ENCODE data around the gene ZNF611. TPM values are rescaled to one million over a fixed set of nuclear protein-coding genes. Genes with fewer than 3 reads are reported as not detected.

ZNF611 gene
- total RNA-seq, 4 donors from 2014 or later, result 8.2 to 45.0 (median 15.0) TPM

Other genes starting within 250 kb of the ZNF611 start
- gene ZNF808, start 207.4 kb downstream of the ZNF611 start, total RNA-seq, result 10 to 100 TPM; 21.5 to 66.6 (median 36.8) TPM
- gene ZNF701, start 164.8 kb downstream of the ZNF611 start, total RNA-seq, result 10 to 100 TPM; 12.0 to 31.1 (median 23.9) TPM
- gene ZNF83, start 96.7 kb downstream of the ZNF611 start, total RNA-seq, result 10 to 100 TPM; 13.3 to 55.6 (median 26.7) TPM
- 10 to 100 TPM in 3 of 4 donors, 1 to 10 TPM in 1; 5.2 to 95.4 (median 27.2) TPM for gene ZNF600, start 51.7 kb upstream of the ZNF611 start, total RNA-seq
- 10 to 100 TPM in 3 of 4 donors, under 1 TPM in 1; 0.75 to 21.2 (median 13.0) TPM for gene ZNF28, start 86.6 kb upstream of the ZNF611 start, total RNA-seq
- 10 to 100 TPM; 10.1 to 26.9 (median 17.1) TPM for gene ZNF468, start 122.6 kb upstream of the ZNF611 start, total RNA-seq
- 10 to 100 TPM in 2 of 4 donors, 1 to 10 TPM in 2; 2.8 to 23.1 (median 11.5) TPM for gene ZNF320, start 162.6 kb upstream of the ZNF611 start, total RNA-seq
- gene ZNF888, start 188.4 kb upstream of the ZNF611 start, total RNA-seq, result 10 to 100 TPM in 3 of 4 donors, 1 to 10 TPM in 1; 3.4 to 12.6 (median 11.8) TPM
- gene ZNF816, start 227.8 kb upstream of the ZNF611 start, total RNA-seq, result 100 to 1,000 TPM in 1 of 4 donors, 10 to 100 TPM in 2, 1 to 10 TPM in 1; 6.0 to 150 (median 13.9) TPM

Data from transverse colon (tissue), 4 donors.